ENCODE results near the gene SFT2D2.
"Not testable (repeated sequence)": the region's sequence is repeated elsewhere in the genome, so short reads cannot be mapped to it uniquely, and the experiment has no call there.

SFT2D2 gene

DNA sequence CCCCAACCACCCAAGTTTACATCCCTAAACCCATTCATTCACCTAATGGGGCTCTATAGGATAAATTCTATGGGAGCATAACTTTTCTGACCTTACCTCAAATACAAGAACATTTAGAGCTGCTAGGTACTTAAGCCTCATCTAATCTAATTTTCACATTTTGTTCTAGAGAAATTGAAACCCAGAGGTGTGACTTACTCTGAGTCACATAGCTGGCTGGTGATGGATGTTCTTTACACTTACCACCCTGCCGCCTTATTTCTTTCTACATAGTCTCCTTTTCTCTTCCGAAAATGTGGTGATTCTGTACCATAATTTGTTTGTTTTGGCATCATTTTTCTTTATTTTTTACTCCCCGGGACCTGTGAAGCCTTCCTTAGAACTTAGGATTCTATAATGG is 26.7 kb upstream of the SFT2D2 start:
- Histone ChIP-seq H3K9me3 (ENCODE audit: control insufficient read depth in 2 of 2, low read length in 2 of 2) (no peaks in the 10 kb centered on the region), H3K4me3 (ENCODE audit: low read length in 2 of 2) (no peak overlapping the region), H3K9ac (ENCODE audit: low read length in 2 of 2) (no peak overlapping the region), H3K27ac (ENCODE audit: low read length) (no peak overlapping the region), H3K4me1 (ENCODE audit: control insufficient read depth, insufficient read depth, low read length) (no peaks in the 10 kb centered on the region), H3K27me3 (ENCODE audit: control insufficient read depth in 1 of 2, insufficient read depth in 2 of 2, low read length in 2 of 2) (no peaks in the 10 kb centered on the region), H3K36me3 (ENCODE audit: control insufficient read depth in 2 of 2, insufficient read depth in 2 of 2, low read length in 2 of 2) (peaks cover 8 to 33% of the 10 kb centered on the region in 2 donors)

DNA sequence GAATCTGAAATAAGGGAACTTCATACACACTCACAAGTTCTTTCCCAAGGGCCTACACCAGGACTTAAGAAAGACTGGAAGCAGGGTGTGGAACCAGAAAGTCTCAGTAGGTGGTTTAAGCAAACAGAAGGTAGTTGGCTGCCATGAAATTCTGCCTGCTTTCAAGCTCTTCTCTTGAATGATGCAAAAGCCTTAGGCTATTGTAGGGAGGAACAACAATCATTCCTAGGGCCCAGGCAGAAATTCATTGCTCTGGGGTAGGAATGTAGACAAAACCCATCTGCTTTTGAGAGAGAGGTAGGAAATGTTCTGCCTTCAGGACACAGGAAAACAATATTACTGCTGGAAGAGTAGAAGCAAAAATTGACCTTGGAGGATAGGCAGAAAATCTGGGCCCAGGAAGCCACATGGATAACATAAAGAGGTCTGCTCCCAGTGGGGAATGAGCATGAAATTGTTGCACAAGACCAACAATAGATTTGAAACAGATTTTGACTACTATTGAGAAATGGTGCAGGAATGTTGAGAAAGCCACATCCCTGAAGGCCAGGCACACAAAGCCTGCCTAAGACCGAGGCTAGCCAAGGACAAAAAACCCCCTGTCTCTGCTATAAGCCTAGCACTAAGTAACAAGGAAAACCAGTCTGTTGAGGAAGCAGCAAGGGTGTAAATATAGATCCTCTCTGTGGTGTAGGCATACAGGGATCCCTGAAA is 22.7 kb upstream of the SFT2D2 start:
- H3K4me3 ChIP-seq (ENCODE audit: low read length in 2 of 2): no peak overlapping the region
- no peak overlapping the region for H3K9ac ChIP-seq (ENCODE audit: low read length in 2 of 2)
- H3K27me3 ChIP-seq (ENCODE audit: control insufficient read depth in 1 of 2, insufficient read depth in 2 of 2, low read length in 2 of 2): no peaks in the 10 kb centered on the region
- H3K36me3 ChIP-seq (ENCODE audit: control insufficient read depth in 2 of 2, insufficient read depth in 2 of 2, low read length in 2 of 2): peaks cover 5 to 11% of the 10 kb centered on the region in 2 donors
- no peak overlapping the region for H3K27ac ChIP-seq (ENCODE audit: low read length)
- H3K9me3 ChIP-seq (ENCODE audit: control insufficient read depth in 2 of 2, low read length in 2 of 2): no peaks in the 10 kb centered on the region
- no peaks in the 10 kb centered on the region for H3K4me1 ChIP-seq (ENCODE audit: control insufficient read depth, insufficient read depth, low read length)

DNA sequence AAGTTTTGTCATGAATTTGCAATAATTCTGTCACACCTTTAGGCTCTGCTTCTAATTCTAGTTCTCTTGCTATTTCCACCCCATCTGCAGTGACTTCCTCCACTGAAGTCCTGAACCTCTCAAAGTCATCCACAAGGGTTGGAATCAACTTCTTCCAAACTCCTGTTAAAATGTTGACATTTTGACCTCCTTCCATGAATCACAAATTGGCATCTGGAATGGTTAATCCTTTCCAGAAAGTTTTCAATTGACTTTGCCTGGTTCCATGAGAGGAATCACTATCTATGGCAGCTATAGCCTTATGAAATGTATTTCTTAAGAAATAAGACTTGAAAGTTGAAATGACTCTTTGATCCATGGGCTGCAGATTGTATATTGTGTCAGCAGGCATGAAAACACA is 19.7 kb upstream of the SFT2D2 start:
- Histone ChIP-seq H3K4me3 (ENCODE audit: low read length in 2 of 2) (no peak overlapping the region), H3K27me3 (ENCODE audit: control insufficient read depth in 1 of 2, insufficient read depth in 2 of 2, low read length in 2 of 2) (no peaks in the 10 kb centered on the region), H3K27ac (ENCODE audit: low read length) (no peak overlapping the region), H3K9me3 (ENCODE audit: control insufficient read depth in 2 of 2, low read length in 2 of 2) (peaks cover 2 to 3% of the 10 kb centered on the region in 2 donors), H3K4me1 (ENCODE audit: control insufficient read depth, insufficient read depth, low read length) (no peaks in the 10 kb centered on the region), H3K36me3 (ENCODE audit: control insufficient read depth in 2 of 2, insufficient read depth in 2 of 2, low read length in 2 of 2) (no peaks in the 10 kb centered on the region), H3K9ac (ENCODE audit: low read length in 2 of 2) (no peak overlapping the region)

DNA sequence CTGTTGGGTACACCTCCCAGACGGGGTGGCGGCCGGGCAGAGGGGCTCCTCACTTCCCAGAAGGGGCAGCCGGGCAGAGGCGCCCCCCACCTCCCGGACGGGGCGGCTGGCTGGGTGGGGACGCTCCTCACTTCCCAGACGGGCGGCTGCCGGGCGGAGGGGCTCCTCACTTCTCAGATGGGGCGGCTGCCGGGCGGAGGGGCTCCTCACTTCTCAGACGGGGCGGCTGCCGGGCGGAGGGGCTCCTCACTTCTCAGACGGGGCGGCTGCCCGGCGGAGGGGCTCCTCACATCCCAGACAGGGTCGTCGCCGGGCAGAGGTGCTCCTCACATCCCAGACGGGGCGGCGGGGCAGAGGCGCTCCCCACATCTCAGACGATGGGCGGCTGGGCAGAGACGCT is 18.1 kb upstream of the SFT2D2 start:
- not testable (repeated sequence) for H3K36me3 ChIP-seq (ENCODE audit: control insufficient read depth in 2 of 2, insufficient read depth in 2 of 2, low read length in 2 of 2); H3K27ac ChIP-seq (ENCODE audit: low read length); H3K9ac ChIP-seq (ENCODE audit: low read length in 2 of 2); H3K9me3 ChIP-seq (ENCODE audit: control insufficient read depth in 2 of 2, low read length in 2 of 2); H3K27me3 ChIP-seq (ENCODE audit: control insufficient read depth in 1 of 2, insufficient read depth in 2 of 2, low read length in 2 of 2); H3K4me3 ChIP-seq (ENCODE audit: low read length in 2 of 2); H3K4me1 ChIP-seq (ENCODE audit: control insufficient read depth, insufficient read depth, low read length)

DNA sequence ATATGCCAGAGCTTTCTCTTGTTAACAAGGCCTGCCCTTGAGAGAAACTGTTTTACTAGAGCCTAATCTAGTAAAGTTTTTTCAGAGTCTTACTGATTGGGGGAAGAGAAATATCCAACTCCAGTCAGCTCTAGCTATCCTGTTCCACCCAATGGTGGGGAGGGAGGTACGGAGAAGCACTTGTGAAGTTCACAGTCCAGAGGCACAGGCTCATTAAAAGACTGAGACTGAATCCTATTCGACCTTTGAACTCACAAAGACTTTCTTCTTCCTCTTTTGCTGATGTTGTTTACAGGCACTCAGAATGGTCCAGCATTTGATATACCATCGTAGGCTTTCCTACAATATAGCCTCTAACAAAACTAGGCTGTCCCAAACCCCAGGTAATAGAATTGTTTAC is 15.5 kb upstream of the SFT2D2 start:
- no peak overlapping the region for H3K27ac ChIP-seq (ENCODE audit: low read length)
- H3K4me1 ChIP-seq (ENCODE audit: control insufficient read depth, insufficient read depth, low read length): no peaks in the 10 kb centered on the region
- H3K9me3 ChIP-seq (ENCODE audit: control insufficient read depth in 2 of 2, low read length in 2 of 2): peaks cover 2 to 7% of the 10 kb centered on the region in 2 donors
- H3K36me3 ChIP-seq (ENCODE audit: control insufficient read depth in 2 of 2, insufficient read depth in 2 of 2, low read length in 2 of 2): no peaks in the 10 kb centered on the region
- H3K27me3 ChIP-seq (ENCODE audit: control insufficient read depth in 1 of 2, insufficient read depth in 2 of 2, low read length in 2 of 2): no peaks in the 10 kb centered on the region
- H3K4me3 ChIP-seq (ENCODE audit: low read length in 2 of 2): no peak overlapping the region
- H3K9ac ChIP-seq (ENCODE audit: low read length in 2 of 2): no peak overlapping the region

DNA sequence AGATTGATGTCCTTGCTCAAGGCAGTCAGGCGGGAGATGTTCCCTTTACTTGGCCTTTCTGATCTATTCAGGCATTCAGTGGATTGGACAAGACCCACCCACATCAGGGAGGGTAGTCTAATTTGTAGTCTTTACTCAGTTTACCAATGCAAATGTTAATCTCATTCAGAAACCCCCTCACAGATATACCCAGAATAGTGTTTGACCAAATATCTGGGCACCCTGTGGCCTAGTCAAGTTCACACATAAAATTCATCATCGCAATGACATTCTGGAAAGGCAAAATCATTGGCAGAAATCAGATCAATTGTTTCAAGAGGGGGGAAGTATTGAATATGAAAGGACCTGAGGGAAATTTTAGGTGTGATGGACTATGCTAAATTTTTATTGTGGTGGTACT is 12.5 kb upstream of the SFT2D2 start:
- Histone ChIP-seq H3K9ac (ENCODE audit: low read length in 2 of 2) (no peak overlapping the region), H3K4me1 (ENCODE audit: control insufficient read depth, insufficient read depth, low read length) (no peaks in the 10 kb centered on the region), H3K9me3 (ENCODE audit: control insufficient read depth in 2 of 2, low read length in 2 of 2) (peaks cover 2 to 7% of the 10 kb centered on the region in 2 donors), H3K27me3 (ENCODE audit: control insufficient read depth in 1 of 2, insufficient read depth in 2 of 2, low read length in 2 of 2) (no peaks in the 10 kb centered on the region), H3K27ac (ENCODE audit: low read length) (no peak overlapping the region), H3K4me3 (ENCODE audit: low read length in 2 of 2) (no peak overlapping the region), H3K36me3 (ENCODE audit: control insufficient read depth in 2 of 2, insufficient read depth in 2 of 2, low read length in 2 of 2) (no peaks in the 10 kb centered on the region)

DNA sequence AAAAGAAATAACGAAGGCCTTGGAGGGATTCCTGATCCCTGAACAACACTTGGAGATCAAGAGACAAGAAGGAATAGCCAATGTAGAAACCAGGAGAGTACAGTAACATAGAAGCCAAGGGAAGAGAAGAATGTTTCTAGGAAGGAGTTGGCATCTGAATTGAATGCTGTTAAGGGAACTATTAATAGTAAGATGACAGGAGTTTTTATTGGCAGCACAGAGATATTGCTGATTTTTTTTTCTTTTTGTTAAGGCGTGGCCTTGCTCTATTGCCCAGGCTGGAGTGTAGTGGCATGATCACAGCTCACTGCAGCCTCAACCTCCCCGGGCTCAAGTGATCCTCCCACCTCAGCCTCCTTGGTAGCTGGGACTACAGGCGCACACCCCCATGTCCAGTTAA is 9.6 kb upstream of the SFT2D2 start:
- H3K27me3 ChIP-seq (ENCODE audit: control insufficient read depth in 1 of 2, insufficient read depth in 2 of 2, low read length in 2 of 2): no peaks in the 10 kb centered on the region
- H3K36me3 ChIP-seq (ENCODE audit: control insufficient read depth in 2 of 2, insufficient read depth in 2 of 2, low read length in 2 of 2): no peaks in the 10 kb centered on the region
- H3K9ac ChIP-seq (ENCODE audit: low read length in 2 of 2): no peak overlapping the region
- H3K4me3 ChIP-seq (ENCODE audit: low read length in 2 of 2): no peak overlapping the region
- no peaks in the 10 kb centered on the region for H3K4me1 ChIP-seq (ENCODE audit: control insufficient read depth, insufficient read depth, low read length)
- H3K9me3 ChIP-seq (ENCODE audit: control insufficient read depth in 2 of 2, low read length in 2 of 2): peaks cover 0 to 4% of the 10 kb centered on the region in 2 donors
- H3K27ac ChIP-seq (ENCODE audit: low read length): no peak overlapping the region

DNA sequence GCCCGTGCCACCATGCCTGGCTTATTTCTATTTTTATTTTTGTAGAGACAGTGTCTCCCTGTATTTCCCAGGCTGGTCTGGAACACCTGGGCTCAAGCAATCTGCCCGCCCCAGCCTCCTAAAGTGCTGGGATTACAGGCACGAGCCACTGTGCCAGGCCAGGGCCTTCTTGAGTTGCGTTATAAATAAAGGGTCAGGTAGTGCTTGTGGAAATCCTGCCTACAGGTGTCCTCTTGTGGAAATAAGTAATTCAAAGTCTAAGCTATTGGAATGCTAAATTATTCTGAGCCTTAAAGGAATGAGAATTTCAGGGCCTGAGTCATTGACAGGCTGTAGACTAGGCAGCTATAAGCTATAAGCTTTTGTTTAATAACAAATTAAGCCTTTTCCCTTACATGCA is 8.1 kb upstream of the SFT2D2 start:
- Histone ChIP-seq H3K27ac (ENCODE audit: low read length) (no peak overlapping the region), H3K27me3 (ENCODE audit: control insufficient read depth in 1 of 2, insufficient read depth in 2 of 2, low read length in 2 of 2) (no peaks in the 10 kb centered on the region), H3K36me3 (ENCODE audit: control insufficient read depth in 2 of 2, insufficient read depth in 2 of 2, low read length in 2 of 2) (no peaks in the 10 kb centered on the region), H3K9me3 (ENCODE audit: control insufficient read depth in 2 of 2, low read length in 2 of 2) (peaks cover 0 to 4% of the 10 kb centered on the region in 2 donors), H3K4me1 (ENCODE audit: control insufficient read depth, insufficient read depth, low read length) (no peaks in the 10 kb centered on the region), H3K9ac (ENCODE audit: low read length in 2 of 2) (no peak overlapping the region), H3K4me3 (ENCODE audit: low read length in 2 of 2) (no peak overlapping the region)

DNA sequence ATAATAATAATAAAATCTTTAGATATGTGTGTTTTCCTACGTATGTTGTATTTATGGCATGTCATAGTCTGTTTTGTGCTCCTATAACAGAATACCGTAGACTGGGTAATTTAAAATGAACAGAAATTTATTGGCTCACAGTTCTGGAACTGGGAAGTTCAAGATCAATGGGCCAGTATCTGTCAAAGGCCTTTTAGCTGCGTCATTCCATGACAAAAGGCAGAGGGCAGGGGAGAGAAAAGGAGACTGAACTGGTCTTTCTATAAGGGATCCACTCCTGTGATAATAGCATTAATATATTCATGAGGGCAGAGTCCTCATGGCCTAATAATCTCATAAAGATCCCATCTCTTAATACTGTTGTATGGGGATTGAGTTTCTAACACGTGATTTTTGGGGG is 7.1 kb upstream of the SFT2D2 start:
- Histone ChIP-seq H3K27ac (ENCODE audit: low read length) (no peak overlapping the region), H3K4me1 (ENCODE audit: control insufficient read depth, insufficient read depth, low read length) (no peaks in the 10 kb centered on the region), H3K9me3 (ENCODE audit: control insufficient read depth in 2 of 2, low read length in 2 of 2) (peaks cover 0 to 3% of the 10 kb centered on the region in 2 donors), H3K27me3 (ENCODE audit: control insufficient read depth in 1 of 2, insufficient read depth in 2 of 2, low read length in 2 of 2) (no peaks in the 10 kb centered on the region), H3K36me3 (ENCODE audit: control insufficient read depth in 2 of 2, insufficient read depth in 2 of 2, low read length in 2 of 2) (no peaks in the 10 kb centered on the region), H3K4me3 (ENCODE audit: low read length in 2 of 2) (no peak overlapping the region), H3K9ac (ENCODE audit: low read length in 2 of 2) (no peak overlapping the region)

DNA sequence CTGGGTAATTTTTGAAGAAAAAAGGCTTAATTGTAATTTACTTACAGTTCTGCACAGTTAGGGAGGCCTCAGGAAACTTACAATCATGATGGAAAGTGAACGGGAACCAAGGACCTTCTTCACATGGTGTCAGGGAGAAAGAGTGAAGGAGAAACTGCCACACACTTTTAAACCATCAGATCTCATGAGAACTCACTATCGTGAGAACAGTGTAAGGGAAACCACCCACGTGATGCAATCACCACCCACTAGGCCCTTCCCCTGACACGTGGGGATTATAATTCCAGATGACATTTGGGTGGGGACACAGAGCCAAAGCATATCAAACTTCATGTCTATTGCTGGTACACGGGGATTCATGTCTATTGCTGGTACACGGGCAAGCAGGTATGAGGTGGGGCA is 5.3 kb upstream of the SFT2D2 start:
- Histone ChIP-seq H3K9ac (ENCODE audit: low read length in 2 of 2) (no peak overlapping the region), H3K27ac (ENCODE audit: low read length) (no peak overlapping the region), H3K9me3 (ENCODE audit: control insufficient read depth in 2 of 2, low read length in 2 of 2) (peaks cover 0 to 3% of the 10 kb centered on the region in 2 donors), H3K27me3 (ENCODE audit: control insufficient read depth in 1 of 2, insufficient read depth in 2 of 2, low read length in 2 of 2) (no peaks in the 10 kb centered on the region), H3K4me1 (ENCODE audit: control insufficient read depth, insufficient read depth, low read length) (peaks cover 3% of the 10 kb centered on the region), H3K36me3 (ENCODE audit: control insufficient read depth in 2 of 2, insufficient read depth in 2 of 2, low read length in 2 of 2) (no peaks in the 10 kb centered on the region), H3K4me3 (ENCODE audit: low read length in 2 of 2) (no peak overlapping the region)

DNA sequence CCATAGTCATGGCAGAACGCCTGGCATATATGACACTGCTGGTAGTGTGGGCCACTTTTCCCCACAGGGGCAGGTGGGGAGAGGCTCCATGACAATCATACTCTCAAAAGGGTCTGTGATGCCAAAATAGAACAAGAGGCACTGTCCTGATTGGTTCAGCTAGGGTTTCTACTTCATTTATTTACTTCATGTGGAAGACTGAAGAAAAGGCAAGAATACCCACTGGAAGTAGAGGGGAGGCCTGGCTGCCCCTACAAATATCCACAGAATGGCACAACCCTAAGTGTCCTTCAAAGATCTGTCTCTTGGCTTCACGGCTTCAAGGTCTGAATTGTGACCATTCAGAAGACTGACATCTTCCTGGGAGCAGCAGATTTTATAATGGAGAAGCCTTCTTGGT is 4.5 kb upstream of the SFT2D2 start:
- Histone ChIP-seq H3K4me1 (ENCODE audit: control insufficient read depth, insufficient read depth, low read length) (peaks cover 3% of the 10 kb centered on the region), H3K36me3 (ENCODE audit: control insufficient read depth in 2 of 2, insufficient read depth in 2 of 2, low read length in 2 of 2) (no peaks in the 10 kb centered on the region), H3K27me3 (ENCODE audit: control insufficient read depth in 1 of 2, insufficient read depth in 2 of 2, low read length in 2 of 2) (no peaks in the 10 kb centered on the region), H3K9ac (ENCODE audit: low read length in 2 of 2) (no peak overlapping the region), H3K9me3 (ENCODE audit: control insufficient read depth in 2 of 2, low read length in 2 of 2) (peaks cover 0 to 3% of the 10 kb centered on the region in 2 donors), H3K4me3 (ENCODE audit: low read length in 2 of 2) (no peak overlapping the region), H3K27ac (ENCODE audit: low read length) (no peak overlapping the region)
